Thyroid gland (tissue), 4 donors: ENCODE results near the gene HTRA3. TPM values are rescaled to one million over a fixed set of nuclear protein-coding genes. Genes with fewer than 3 reads are reported as not detected.

ENCODE experiments used
- DNase-seq, 2 donors: peaks; one replicate each; pipeline ENCODE4 v3.0.0-alpha.2; 2019
- H3K27ac ChIP-seq, 3 donors: fragments of 200-600 bp; sonication (generic); 1 replicate in 2 of 3; 2 replicates in 1 of 3; pipeline ENCODE4 v1.5.1; 2016 to 2019; ENCODE audit warnings: mild to moderate bottlenecking in 1 of 3, moderate library complexity in 1 of 3
- H3K27me3 ChIP-seq: fragments of 200-600 bp; sonication (generic); one replicate; pipeline ENCODE4 v1.5.1; 2019
- H3K36me3 ChIP-seq, 2 donors: fragments of 200-600 bp; sonication (generic); one replicate each; pipeline ENCODE4 v1.5.1; 2016 to 2019
- H3K4me1 ChIP-seq, 2 donors: fragments of 200-600 bp; sonication (generic); one replicate each; pipeline ENCODE4 v1.5.1; 2017 to 2019
- H3K4me3 ChIP-seq, 3 donors: fragments of 200-600 bp; sonication (generic); replicated peaks in 1 of 3; 1 replicate in 2 of 3; 2 replicates in 1 of 3; pipeline ENCODE4 v1.5.1; 2016; ENCODE audit warnings: mild to moderate bottlenecking in 1 of 3
- H3K9me3 ChIP-seq: fragments of 200-600 bp; sonication (generic); one replicate; pipeline ENCODE4 v1.5.1; 2017
- POLR2A ChIP-seq, 2 donors: fragments of 450-650 bp; IDR thresholded peaks; one replicate each; pipeline ENCODE4 v1.6.1; 2017; ENCODE audit warnings: antibody characterized with exemption in 2 of 2, mild to moderate bottlenecking in 2 of 2, moderate library complexity in 1 of 2
- whole genome bisulfite sequencing, 2 donors: methylation state at CpG; one replicate each; pipeline ENCODE4 v1.1.5; 2017; 5-methylcytosine and 5-hydroxymethylcytosine counted together
- intact Hi-C: fragments of 100-400 bp; cut with DNase I; formaldehyde crosslinking; loops from one replicate; pipeline ENCODE4 v1.15.1; 2023
- total RNA-seq, 4 donors: library from RNA; depleted of rRNA; stranded (reverse); fragments of >200 nt; gene quantifications; one replicate each; pipeline ENCODE4 v1.2.3, GENCODE V29; 2016
- TF ChIP-seq, protein P1 (sequence below), 6 experiments: fragments of 200-600 bp in 3 of 6; fragments of 450-650 bp in 3 of 6; sonication (generic) in 3 of 6; IDR thresholded peaks; one replicate each; pipeline ENCODE4 v1.5.1; 2016 to 2019; ENCODE audit warnings: antibody characterized with exemption in 6 of 6, mild to moderate bottlenecking in 2 of 6, inconsistent platforms in 1 of 6, moderate library complexity in 1 of 6

Gene HTRA3
- total RNA-seq, 4 donors from 2014 or later = 6.9 to 38.3 (median 14.0) TPM

DNA sequence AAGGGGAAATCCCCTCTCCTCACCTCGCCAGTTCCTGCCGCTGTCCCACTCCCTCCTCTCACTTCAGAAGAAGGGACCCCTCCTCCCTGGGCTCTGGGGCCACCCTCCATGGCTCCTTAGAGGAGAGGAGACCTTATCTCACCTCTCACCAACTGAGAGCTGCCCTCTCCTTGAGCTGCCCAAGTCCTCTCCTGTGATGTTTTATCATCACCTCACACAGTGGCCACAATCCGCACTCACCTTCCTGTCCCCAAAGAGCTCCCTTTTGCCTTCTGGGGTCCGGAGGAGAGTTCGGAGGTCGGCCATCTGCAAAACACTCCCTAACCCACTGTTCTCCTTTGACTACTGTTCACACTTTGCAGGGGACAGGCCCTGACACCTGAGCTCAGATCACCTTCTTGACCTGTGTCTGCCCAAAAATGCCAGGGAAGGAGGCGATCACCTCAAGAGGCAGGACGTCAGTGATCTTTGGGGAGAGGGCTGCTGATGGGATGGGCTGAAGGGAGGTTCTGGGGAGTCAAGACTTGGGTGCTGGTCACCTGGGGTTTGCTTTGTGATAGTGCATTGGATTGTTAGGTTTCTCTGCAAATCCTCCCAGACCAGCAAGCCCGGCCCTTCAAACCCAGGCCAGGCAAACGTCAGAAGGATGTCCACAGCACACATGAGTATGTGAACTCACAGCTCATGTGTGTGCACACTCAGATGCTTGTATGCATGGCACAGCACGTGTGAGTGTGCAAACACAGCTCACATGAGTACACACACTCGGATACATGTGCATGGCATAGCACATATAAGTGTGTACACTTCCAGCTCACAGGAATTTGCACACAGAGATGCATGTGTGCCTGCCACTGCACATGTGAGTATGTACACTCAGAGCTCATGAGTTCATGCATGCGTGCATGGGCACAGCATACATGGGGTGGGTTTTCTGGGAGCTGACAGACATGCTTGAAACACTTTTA is 41.8 kb downstream of the HTRA3 start:
- WGBS, 2 donors = 78 to 91% methylated on average over 13 of the region's 13 CpGs
- H3K27me3 ChIP-seq = no peaks in the 10 kb centered on the region
- no peak for DNase-seq
- H3K9me3 ChIP-seq = no peaks in the 10 kb centered on the region
- H3K4me3 ChIP-seq = no peak overlapping the region
- peaks cover 24 to 36% of the 10 kb centered on the region in 2 donors for H3K4me1 ChIP-seq
- no peak for TF ChIP-seq POLR2A (IDR thresholded peaks at IDR 0.05)
- TF ChIP-seq, protein P1, sequence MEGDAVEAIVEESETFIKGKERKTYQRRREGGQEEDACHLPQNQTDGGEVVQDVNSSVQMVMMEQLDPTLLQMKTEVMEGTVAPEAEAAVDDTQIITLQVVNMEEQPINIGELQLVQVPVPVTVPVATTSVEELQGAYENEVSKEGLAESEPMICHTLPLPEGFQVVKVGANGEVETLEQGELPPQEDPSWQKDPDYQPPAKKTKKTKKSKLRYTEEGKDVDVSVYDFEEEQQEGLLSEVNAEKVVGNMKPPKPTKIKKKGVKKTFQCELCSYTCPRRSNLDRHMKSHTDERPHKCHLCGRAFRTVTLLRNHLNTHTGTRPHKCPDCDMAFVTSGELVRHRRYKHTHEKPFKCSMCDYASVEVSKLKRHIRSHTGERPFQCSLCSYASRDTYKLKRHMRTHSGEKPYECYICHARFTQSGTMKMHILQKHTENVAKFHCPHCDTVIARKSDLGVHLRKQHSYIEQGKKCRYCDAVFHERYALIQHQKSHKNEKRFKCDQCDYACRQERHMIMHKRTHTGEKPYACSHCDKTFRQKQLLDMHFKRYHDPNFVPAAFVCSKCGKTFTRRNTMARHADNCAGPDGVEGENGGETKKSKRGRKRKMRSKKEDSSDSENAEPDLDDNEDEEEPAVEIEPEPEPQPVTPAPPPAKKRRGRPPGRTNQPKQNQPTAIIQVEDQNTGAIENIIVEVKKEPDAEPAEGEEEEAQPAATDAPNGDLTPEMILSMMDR (IDR thresholded peaks at IDR 0.05) = no peak
- H3K36me3 ChIP-seq = no peaks in the 10 kb centered on the region
- no peak overlapping the region for H3K27ac ChIP-seq
- intact Hi-C loops = loop anchor here (10.0 kb wide), 1 partner anchor 93 kb away; no protein-coding TSS in a partner anchor

GRCh38 chr4:8312069-8312445 is 42.5 kb downstream of the HTRA3 start:
- no peak overlapping the region for H3K4me3 ChIP-seq
- TF ChIP-seq, protein P1 (IDR thresholded peaks at IDR 0.05) = no peak
- no peak for TF ChIP-seq POLR2A (IDR thresholded peaks at IDR 0.05)
- H3K4me1 ChIP-seq = peaks cover 30 to 43% of the 10 kb centered on the region in 2 donors
- H3K27me3 ChIP-seq = no peaks in the 10 kb centered on the region
- intact Hi-C loops = loop anchor here (10.0 kb wide), 1 partner anchor 93 kb away; no protein-coding TSS in a partner anchor
- 92 to 95% methylated on average over 3 of the region's 3 CpGs for WGBS, 2 donors
- H3K36me3 ChIP-seq = no peaks in the 10 kb centered on the region
- DNase-seq = no peak
- no peak overlapping the region for H3K27ac ChIP-seq
- no peaks in the 10 kb centered on the region for H3K9me3 ChIP-seq

DNA sequence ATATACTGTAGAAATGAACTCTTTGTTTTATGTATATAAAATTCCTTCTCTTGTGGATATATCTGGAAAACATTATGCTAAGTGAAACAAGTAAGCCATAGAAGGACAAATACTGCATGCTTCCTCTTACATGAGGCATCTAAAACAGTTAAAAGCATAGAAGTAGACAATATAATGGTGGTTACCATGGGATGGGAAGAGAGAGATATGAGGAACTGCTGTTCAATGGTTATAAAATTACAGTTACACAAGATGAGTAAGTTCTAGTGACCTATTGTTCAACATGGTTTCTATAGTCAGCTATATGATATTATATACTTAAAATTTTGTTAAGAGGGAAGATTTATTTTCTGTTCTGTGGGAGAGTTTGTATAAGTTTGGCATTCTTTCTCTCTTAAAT is 43.4 kb downstream of the HTRA3 start:
- intact Hi-C loops = loop anchor here (10.0 kb wide), 1 partner anchor 92 kb away; no protein-coding TSS in a partner anchor
- no peak for DNase-seq
- TF ChIP-seq, protein P1 (IDR thresholded peaks at IDR 0.05) = no peak
- TF ChIP-seq POLR2A (IDR thresholded peaks at IDR 0.05) = no peak

DNA sequence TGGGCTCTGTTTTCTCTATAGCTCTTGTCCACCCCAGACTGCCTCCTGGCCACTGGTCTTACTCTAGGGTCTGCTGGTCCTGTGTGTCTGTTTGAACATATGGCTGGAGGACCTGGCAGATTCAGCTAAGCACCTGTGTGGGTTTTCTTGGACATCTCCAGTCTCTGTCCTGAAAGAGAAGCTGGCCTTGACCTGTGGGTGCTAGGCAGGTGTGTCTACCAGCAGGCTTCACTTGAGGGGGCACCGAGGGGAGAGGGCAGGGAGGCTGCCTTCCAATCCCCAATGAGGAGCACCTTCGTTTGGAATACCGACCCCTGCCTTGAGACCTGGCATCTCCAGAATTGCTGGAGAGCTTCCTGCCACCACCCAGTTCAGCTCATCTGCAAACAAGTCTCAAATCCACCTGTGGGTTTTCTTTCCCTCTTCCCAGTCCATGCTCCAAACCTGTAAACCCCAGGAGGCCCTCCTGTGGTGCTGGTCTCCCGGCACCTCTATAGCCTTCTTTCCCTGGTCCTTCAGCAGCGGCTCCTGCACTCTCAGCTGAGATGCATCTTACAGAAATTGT is 45.2 kb downstream of the HTRA3 start:
- Histone ChIP-seq H3K4me1 (peaks cover 32 to 38% of the 10 kb centered on the region in 2 donors), H3K36me3 (no peaks in the 10 kb centered on the region), H3K4me3 (no peak overlapping the region), H3K27ac (peak overlapping the region; percentile 78 to 83 (median 82)), H3K9me3 (no peaks in the 10 kb centered on the region), H3K27me3 (no peaks in the 10 kb centered on the region)
- 75 to 88% methylated on average over 2 to 5 of the region's 5 CpGs for WGBS, 2 donors
- intact Hi-C loops = loop anchor here (10.0 kb wide), 1 partner anchor 90 kb away; no protein-coding TSS in a partner anchor
- TF ChIP-seq, protein P1 (IDR thresholded peaks at IDR 0.05) = no peak
- no peak for TF ChIP-seq POLR2A (IDR thresholded peaks at IDR 0.05)
- no peak for DNase-seq

More for the DNA sequence above, 43.4 kb downstream of the HTRA3 start:
- Histone ChIP-seq H3K36me3 (no peaks in the 10 kb centered on the region), H3K4me3 (no peak overlapping the region), H3K4me1 (peaks cover 34 to 46% of the 10 kb centered on the region in 2 donors), H3K9me3 (no peaks in the 10 kb centered on the region), H3K27me3 (no peaks in the 10 kb centered on the region), H3K27ac (no peak overlapping the region)
